Hepatocyte (in vitro differentiated cells): Measurements from ENCODE around the gene PTTG1IP.

Experiments used
- EZH2phosphoT487 ChIP-seq: fragments of 200-600 bp; sonication (generic); IDR thresholded peaks from one replicate; pipeline ENCODE4 v1.6.1; 2018; ENCODE audit warnings: antibody characterized with exemption, mild to moderate bottlenecking, low read depth, moderate library complexity; ENCODE audit not compliant: unreplicated experiment, severe bottlenecking
- TF ChIP-seq, protein P1 (sequence below): fragments of 200-600 bp; sonication (generic); IDR thresholded peaks from 2 replicates; pipeline ENCODE4 v1.5.1; 2016; ENCODE audit warnings: antibody characterized with exemption, mild to moderate bottlenecking; ENCODE audit not compliant: poor library complexity

GRCh38 chr21:44865561-44866280, 7.8 kb downstream of the PTTG1IP start:
- TF ChIP-seq, protein P1, sequence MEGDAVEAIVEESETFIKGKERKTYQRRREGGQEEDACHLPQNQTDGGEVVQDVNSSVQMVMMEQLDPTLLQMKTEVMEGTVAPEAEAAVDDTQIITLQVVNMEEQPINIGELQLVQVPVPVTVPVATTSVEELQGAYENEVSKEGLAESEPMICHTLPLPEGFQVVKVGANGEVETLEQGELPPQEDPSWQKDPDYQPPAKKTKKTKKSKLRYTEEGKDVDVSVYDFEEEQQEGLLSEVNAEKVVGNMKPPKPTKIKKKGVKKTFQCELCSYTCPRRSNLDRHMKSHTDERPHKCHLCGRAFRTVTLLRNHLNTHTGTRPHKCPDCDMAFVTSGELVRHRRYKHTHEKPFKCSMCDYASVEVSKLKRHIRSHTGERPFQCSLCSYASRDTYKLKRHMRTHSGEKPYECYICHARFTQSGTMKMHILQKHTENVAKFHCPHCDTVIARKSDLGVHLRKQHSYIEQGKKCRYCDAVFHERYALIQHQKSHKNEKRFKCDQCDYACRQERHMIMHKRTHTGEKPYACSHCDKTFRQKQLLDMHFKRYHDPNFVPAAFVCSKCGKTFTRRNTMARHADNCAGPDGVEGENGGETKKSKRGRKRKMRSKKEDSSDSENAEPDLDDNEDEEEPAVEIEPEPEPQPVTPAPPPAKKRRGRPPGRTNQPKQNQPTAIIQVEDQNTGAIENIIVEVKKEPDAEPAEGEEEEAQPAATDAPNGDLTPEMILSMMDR: no peak
- TF ChIP-seq EZH2phosphoT487: no peak
